HG03159 (cell line): ENCODE measurements around the gene MYH7B.

ENCODE experiments used
- ATAC-seq: cut with Tn5 transposase; IDR thresholded peaks from one replicate; pipeline ENCODE4 v1.9.1; 2021; ENCODE audit warnings: mild to moderate bottlenecking, moderate library complexity; ENCODE audit not compliant: unreplicated experiment

MYH7B gene

DNA sequence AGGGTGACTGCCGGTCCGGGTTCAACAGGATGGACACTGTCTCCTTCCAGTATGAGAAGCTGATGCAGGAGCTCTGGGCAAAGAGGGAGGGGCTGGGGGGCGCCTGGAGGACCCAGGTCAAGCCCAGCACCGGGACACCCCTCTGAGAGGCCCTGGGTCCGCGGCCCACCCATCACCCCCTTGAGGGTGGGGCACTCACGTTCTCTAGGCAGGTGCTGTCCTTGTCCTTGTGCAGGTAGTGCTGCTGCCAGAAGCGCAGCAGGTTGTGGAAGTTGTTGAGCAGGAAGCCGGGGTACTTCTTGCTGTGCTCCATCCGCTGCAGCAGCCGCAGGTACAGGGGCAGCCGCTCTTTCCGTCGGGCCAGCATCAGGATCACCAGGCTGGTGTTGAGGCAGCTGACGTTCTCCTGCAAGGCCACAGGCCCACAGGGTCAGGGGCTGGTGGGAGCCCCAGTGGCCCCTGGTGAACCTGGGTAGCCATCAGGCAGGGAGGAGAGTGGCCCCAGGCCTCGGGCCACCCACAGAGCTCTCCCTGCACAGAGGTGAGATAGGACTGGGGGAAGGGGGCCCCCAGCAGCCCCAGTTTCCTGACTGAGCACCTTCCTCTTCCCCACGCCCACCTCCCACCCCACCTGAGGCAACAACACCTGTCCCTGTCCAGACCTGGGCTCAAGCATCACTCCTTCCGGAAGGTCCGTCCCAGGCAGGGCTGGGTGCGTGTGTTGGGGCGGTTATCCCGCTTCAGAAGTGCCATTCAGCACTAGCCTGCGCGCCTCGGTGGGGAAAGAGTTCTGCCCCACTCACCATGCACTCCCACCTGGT, 47.8 kb downstream of the MYH7B start:
- ATAC-seq, result no peak

DNA sequence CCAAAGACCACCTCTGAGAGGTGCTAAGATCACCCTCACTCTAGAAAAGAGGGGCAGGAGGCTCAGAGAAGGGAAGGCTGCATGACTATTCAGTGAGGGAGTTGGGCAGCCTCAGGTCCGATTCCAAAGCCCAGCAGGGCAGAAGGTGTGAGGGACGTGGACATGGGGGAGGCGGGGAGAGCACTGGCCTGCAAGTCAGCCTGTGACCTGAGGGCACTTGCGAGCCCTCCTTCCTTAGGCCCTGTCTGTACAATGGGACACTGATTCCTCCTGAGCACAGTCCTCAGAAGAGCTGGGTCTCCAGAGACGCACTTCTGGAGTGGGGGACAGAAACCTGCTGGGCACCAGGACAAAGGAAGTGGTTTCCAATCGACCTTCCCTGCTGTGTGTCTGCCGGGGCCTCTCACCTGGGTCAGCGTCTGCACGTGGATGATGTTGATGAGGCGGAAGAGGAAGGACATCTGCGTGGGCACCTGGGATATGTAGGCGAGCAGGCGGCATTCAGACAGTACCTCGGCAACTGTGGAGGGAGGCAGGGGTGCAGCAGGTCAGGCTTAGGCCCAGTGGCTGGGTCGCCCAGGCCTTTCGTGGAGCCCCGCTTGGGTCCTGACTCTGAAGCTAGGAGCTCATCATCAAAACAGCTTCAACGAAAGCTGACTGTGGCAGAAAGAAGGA, 48.5 kb downstream of the MYH7B start:
- no peak for ATAC-seq

DNA sequence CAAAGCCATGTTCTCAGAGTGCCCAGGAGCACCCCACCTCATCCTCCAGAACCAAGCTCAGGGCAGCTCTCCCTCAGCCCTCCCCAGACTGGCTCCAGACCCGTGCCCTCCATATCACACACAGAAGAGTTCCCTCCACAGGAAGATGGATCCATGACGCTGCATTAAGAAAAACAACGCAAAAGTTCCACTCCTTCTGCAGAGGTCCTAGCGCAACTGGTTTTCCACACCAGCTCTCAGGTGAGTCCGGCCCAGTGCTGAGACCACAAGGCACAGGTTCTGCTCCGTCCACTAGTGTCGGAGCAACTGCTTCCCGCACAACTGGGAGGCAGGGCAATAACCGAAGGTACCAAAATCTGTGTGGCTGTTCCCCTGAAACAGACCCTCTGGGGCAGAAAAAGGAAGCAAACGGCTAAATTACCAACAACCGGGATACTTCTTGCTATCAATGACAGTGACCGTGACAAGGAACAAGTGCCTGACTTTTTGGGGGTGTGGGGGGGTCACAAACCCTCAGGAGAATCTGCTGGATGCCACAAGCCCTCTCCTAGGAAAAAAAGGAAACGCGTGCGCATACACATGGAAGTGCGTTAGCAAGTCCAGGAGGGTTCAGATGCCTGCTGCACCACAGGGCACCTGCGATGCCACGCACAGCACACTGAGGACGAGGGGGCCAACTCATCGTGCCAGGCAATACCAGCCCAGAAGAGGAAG, 49.2 kb downstream of the MYH7B start:
- no peak for ATAC-seq
